ENCODE results near the gene KLKB1.

Gene KLKB1

GRCh38 chr4:186192066-186192612 lies 35.2 kb upstream of the KLKB1 start:
- Histone ChIP-seq H3K4me3 (ENCODE audit: low read depth, low read length) (peak overlapping the region; percentile 80), H3K27me3 (replicated peaks) (no peaks in the 10 kb centered on the region), H3K27ac (peak overlapping the region; percentile 52), H3K36me3 (replicated peaks) (no peaks in the 10 kb centered on the region)
- in situ Hi-C loops (cut with HindIII; ENCODE audit: low pct_ligation_motif_present, low sequenced_read_pairs): no loop called here
- peak; percentile 18 for DNase-seq
- no peak for TF ChIP-seq CTCF (IDR thresholded peaks at IDR 0.05; ENCODE audit: low read depth, low read length, missing control alignments)

GRCh38 chr4:186193851-186194250 lies 33.5 kb upstream of the KLKB1 start:
- Histone ChIP-seq H3K27me3 (replicated peaks) (no peaks in the 10 kb centered on the region), H3K4me3 (ENCODE audit: low read depth, low read length) (no peak overlapping the region), H3K36me3 (replicated peaks) (no peaks in the 10 kb centered on the region), H3K27ac (no peak overlapping the region)
- in situ Hi-C loops (cut with HindIII; ENCODE audit: low pct_ligation_motif_present, low sequenced_read_pairs): no loop called here
- TF ChIP-seq CTCF (IDR thresholded peaks at IDR 0.05; ENCODE audit: low read depth, low read length, missing control alignments): no peak
- DNase-seq: no peak

- DNase-seq: no peak
- Histone ChIP-seq H3K27ac (no peak overlapping the region), H3K36me3 (replicated peaks) (no peaks in the 10 kb centered on the region), H3K27me3 (replicated peaks) (no peaks in the 10 kb centered on the region), H3K4me3 (ENCODE audit: low read depth, low read length) (no peak overlapping the region)
- in situ Hi-C loops (cut with HindIII; ENCODE audit: low pct_ligation_motif_present, low sequenced_read_pairs): no loop called here
- no peak for TF ChIP-seq CTCF (IDR thresholded peaks at IDR 0.05; ENCODE audit: low read depth, low read length, missing control alignments)
These were observed 31.2 kb upstream of the KLKB1 start for GRCh38 chr4:186196063-186196462.

- H3K36me3 ChIP-seq (replicated peaks): no peaks in the 10 kb centered on the region
- DNase-seq: no peak
- TF ChIP-seq CTCF (IDR thresholded peaks at IDR 0.05; ENCODE audit: low read depth, low read length, missing control alignments): no peak
- no peak overlapping the region for H3K4me3 ChIP-seq (ENCODE audit: low read depth, low read length)
- in situ Hi-C loops (cut with HindIII; ENCODE audit: low pct_ligation_motif_present, low sequenced_read_pairs): no loop called here
- no peak overlapping the region for H3K27ac ChIP-seq
- H3K27me3 ChIP-seq (replicated peaks): no peaks in the 10 kb centered on the region
These were observed 26.8 kb upstream of the KLKB1 start for GRCh38 chr4:186200516-186200915.

GRCh38 chr4:186201010-186201409 lies 26.3 kb upstream of the KLKB1 start:
- TF ChIP-seq CTCF (IDR thresholded peaks at IDR 0.05; ENCODE audit: low read depth, low read length, missing control alignments): no peak
- no peak overlapping the region for H3K27ac ChIP-seq
- no peaks in the 10 kb centered on the region for H3K36me3 ChIP-seq (replicated peaks)
- H3K27me3 ChIP-seq (replicated peaks): no peaks in the 10 kb centered on the region
- in situ Hi-C loops (cut with HindIII; ENCODE audit: low pct_ligation_motif_present, low sequenced_read_pairs): no loop called here
- DNase-seq: no peak
- H3K4me3 ChIP-seq (ENCODE audit: low read depth, low read length): no peak overlapping the region

GRCh38 chr4:186201535-186202230 lies 25.6 kb upstream of the KLKB1 start:
- peak; percentile 36 for DNase-seq
- Histone ChIP-seq H3K36me3 (replicated peaks) (no peaks in the 10 kb centered on the region), H3K4me3 (ENCODE audit: low read depth, low read length) (no peak overlapping the region), H3K27ac (no peak overlapping the region), H3K27me3 (replicated peaks) (no peaks in the 10 kb centered on the region)
- TF ChIP-seq CTCF (IDR thresholded peaks at IDR 0.05; ENCODE audit: low read depth, low read length, missing control alignments): peak; percentile 67
- in situ Hi-C loops (cut with HindIII; ENCODE audit: low pct_ligation_motif_present, low sequenced_read_pairs): no loop called here

Data from brain microvascular endothelial cell (primary cell).